ENCODE measurements around the gene MACROD2.

DNA sequence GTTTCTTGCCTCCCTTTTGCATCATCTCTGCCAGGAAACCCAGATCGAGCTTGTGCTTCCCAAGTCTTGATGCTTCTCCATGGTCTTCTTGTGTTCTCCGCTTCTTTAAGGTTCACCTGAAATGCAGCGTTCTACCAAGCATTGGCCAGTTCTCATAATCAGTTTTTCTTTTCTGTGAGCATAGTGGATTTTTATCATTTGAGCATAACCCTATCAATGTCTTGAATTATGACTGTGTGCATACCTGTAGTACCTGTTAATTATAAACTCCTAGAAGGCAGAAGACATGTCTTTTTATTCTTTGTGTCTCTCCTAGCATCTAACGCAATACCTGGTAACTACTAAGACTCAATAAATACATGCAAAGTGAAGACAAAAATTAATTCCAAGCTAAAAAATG is 1146.5 kb downstream of the MACROD2 start:
- TF ChIP-seq, protein P1, sequence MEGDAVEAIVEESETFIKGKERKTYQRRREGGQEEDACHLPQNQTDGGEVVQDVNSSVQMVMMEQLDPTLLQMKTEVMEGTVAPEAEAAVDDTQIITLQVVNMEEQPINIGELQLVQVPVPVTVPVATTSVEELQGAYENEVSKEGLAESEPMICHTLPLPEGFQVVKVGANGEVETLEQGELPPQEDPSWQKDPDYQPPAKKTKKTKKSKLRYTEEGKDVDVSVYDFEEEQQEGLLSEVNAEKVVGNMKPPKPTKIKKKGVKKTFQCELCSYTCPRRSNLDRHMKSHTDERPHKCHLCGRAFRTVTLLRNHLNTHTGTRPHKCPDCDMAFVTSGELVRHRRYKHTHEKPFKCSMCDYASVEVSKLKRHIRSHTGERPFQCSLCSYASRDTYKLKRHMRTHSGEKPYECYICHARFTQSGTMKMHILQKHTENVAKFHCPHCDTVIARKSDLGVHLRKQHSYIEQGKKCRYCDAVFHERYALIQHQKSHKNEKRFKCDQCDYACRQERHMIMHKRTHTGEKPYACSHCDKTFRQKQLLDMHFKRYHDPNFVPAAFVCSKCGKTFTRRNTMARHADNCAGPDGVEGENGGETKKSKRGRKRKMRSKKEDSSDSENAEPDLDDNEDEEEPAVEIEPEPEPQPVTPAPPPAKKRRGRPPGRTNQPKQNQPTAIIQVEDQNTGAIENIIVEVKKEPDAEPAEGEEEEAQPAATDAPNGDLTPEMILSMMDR (IDR thresholded peaks at IDR 0.05): no peak
- TF ChIP-seq POLR2A (IDR thresholded peaks at IDR 0.05; ENCODE audit: low read length): no peak

All from A549 (cell line).